Measurements from ENCODE around the gene GYS2.

GYS2 gene

DNA sequence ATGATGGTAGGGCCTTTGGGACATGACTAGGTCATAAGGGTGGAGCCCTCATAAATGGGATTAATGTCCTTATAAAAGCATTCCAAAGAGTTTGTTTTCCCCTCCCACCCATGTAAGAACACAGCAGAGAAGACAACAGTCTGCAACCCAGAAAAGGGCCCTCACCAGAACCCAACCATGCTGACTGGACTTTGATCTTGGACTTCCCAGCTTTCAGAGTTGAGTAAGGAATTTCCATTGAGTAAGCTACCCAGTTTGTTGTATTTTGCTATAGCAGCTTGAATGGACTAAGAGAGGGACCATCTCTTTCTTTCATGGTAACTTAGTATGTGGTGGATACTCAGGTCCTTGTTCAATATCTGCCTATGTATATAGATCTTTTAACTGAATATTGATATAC lies 81.5 kb downstream of the GYS2 start:
- ChIA-PET CTCF (no interaction called here), POLR2A (ENCODE audit: low non-redundant PET) (no interaction called here)
- no peak overlapping the region for H3K27ac ChIP-seq
- TF ChIP-seq, protein P1, sequence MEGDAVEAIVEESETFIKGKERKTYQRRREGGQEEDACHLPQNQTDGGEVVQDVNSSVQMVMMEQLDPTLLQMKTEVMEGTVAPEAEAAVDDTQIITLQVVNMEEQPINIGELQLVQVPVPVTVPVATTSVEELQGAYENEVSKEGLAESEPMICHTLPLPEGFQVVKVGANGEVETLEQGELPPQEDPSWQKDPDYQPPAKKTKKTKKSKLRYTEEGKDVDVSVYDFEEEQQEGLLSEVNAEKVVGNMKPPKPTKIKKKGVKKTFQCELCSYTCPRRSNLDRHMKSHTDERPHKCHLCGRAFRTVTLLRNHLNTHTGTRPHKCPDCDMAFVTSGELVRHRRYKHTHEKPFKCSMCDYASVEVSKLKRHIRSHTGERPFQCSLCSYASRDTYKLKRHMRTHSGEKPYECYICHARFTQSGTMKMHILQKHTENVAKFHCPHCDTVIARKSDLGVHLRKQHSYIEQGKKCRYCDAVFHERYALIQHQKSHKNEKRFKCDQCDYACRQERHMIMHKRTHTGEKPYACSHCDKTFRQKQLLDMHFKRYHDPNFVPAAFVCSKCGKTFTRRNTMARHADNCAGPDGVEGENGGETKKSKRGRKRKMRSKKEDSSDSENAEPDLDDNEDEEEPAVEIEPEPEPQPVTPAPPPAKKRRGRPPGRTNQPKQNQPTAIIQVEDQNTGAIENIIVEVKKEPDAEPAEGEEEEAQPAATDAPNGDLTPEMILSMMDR (conservative IDR thresholded peaks at IDR 0.05; ENCODE audit: low read depth): no peak
- no peak for DNase-seq (ENCODE audit: low spot score)

DNA sequence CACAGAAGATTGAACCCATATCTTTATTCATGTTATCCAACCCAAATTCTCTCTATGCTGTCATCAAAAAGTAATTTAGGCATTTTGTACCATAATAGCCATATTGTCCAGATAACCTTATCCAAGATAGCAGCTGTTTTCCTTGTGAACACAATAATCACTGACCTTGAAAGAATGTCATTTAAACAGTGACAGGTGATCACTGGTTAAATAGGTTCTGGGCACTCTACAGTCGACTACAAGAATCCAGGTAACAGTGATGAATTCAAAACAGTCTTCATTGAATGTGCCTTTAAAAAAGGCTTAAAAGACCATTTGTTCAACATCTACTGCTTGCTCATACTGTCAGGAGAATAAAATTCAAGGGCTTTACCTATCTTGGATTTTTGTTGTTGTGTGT lies 83.1 kb downstream of the GYS2 start:
- POLR2A ChIA-PET (ENCODE audit: low non-redundant PET): no interaction called here
- CTCF ChIA-PET: interaction anchor here (0.6 kb wide), 1 partner anchor 20 kb away, joined by 3 read pairs; no protein-coding TSS in a partner anchor
- TF ChIP-seq, protein P1 (conservative IDR thresholded peaks at IDR 0.05; ENCODE audit: low read depth): no peak
- no peak for DNase-seq (ENCODE audit: low spot score)
- no peak overlapping the region for H3K27ac ChIP-seq

DNA sequence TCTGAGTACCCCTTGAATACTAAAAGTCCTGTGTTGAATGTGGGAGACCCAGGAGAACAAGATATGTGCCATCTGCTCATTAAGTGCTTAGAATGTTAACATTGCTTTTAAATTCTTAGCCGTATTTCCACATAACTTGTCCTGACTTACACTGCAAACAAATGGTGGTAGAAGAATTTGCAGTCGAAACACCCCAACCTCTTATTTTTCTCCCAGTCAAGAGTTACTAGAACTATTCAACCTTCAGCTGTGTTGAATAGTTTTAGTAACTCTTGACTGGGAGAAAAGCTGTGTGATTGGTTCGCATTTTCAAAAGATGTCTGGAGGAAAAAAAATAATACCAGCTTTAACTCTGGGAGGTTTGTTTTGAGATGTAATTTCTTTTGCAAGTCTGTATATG lies 86.2 kb downstream of the GYS2 start:
- POLR2A ChIA-PET (ENCODE audit: low non-redundant PET): no interaction called here
- TF ChIP-seq, protein P1 (conservative IDR thresholded peaks at IDR 0.05; ENCODE audit: low read depth): no peak
- H3K27ac ChIP-seq: no peak overlapping the region
- no peak for DNase-seq (ENCODE audit: low spot score)
- CTCF ChIA-PET: no interaction called here

DNA sequence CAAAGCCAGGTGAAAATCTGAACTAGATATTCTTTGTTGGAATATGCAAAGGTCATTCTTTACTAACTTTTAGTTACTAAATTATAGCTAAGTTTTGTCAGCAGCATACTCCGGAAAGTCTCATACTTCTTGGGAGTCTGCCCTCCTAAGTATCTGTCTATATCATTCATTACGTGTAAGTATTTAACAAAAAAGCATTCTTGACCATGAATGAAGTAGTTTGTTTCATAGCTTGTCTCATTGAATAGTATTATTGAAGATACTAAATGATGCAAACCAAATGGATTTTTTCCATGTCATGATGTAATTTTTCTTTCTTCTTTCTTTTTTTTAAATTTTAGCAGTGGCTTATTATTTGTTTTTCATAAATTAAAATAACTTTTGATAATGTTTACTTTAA lies 88.4 kb downstream of the GYS2 start:
- TF ChIP-seq, protein P1 (conservative IDR thresholded peaks at IDR 0.05; ENCODE audit: low read depth): no peak
- ChIA-PET CTCF (no interaction called here), POLR2A (ENCODE audit: low non-redundant PET) (no interaction called here)
- no peak for DNase-seq (ENCODE audit: low spot score)
- no peak overlapping the region for H3K27ac ChIP-seq

DNA sequence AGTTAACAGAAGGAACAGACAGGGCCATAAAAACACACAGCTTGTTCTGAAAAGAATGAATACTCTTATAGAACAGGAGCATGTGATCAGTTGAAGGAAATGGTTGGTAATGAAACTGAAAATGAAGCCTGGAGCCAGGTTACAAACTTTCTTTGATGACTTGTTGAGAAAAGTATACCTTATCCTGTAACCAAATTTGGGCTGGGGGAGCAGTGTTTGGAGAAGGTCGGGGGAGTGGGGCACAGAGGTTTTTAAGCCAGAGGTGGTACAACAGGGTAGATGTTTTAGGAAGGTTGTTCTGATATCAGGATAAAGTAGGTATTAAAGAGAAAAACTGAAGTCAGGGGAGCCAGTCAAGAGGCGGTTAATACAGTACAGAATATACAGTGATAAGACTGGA lies 94.9 kb downstream of the GYS2 start:
- no peak for DNase-seq (ENCODE audit: low spot score)
- no peak overlapping the region for H3K27ac ChIP-seq
- POLR2A ChIA-PET (ENCODE audit: low non-redundant PET): no interaction called here
- CTCF ChIA-PET: interaction anchor here (1.0 kb wide), 1 partner anchor 13 kb away, joined by 3 read pairs; no protein-coding TSS in a partner anchor
- TF ChIP-seq, protein P1 (conservative IDR thresholded peaks at IDR 0.05; ENCODE audit: low read depth): no peak

DNA sequence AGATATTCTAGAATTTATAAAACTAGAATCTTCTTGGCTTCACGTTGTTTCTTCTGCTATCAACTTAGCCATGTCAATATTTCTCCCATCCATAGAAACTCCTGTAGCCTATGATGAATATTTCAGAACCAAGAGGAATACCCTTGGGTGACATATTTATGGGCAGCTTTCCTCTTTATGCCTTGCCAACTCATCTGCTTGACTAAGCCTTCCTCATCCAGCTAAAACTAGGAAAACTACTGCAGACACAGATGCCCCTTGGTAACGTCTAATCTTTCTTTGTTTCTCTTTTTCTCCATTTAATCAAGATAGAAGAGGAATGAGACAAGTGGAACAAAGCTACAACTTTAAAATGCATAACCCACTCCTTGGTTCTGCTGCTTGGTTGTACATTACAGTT lies 96.8 kb downstream of the GYS2 start:
- no peak for DNase-seq (ENCODE audit: low spot score)
- H3K27ac ChIP-seq: no peak overlapping the region
- ChIA-PET CTCF (interaction anchor here (0.6 kb wide), 1 partner anchor 1518 kb away, joined by 4 read pairs; no protein-coding TSS in a partner anchor), POLR2A (ENCODE audit: low non-redundant PET) (no interaction called here)
- TF ChIP-seq, protein P1 (conservative IDR thresholded peaks at IDR 0.05; ENCODE audit: low read depth): no peak

DNA sequence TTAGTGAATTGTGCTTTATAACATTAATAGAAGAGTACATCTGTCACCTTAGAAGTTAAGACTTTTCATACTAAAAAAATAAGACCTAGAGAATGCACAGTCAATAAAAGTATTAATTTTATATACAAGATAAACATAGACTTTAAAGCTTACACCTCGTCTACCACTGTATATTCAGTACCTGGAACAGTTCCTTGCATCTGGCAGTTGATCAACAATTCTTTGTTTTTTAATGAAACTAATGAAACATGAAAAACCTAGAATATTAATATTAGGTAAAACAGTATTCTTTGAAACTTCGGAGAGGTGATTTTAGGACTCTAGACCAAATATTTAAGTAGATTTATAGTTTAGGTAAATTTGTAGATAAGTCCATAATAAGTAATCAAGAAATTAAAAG lies 98.8 kb downstream of the GYS2 start:
- ChIA-PET CTCF (no interaction called here), POLR2A (ENCODE audit: low non-redundant PET) (no interaction called here)
- no peak overlapping the region for H3K27ac ChIP-seq
- no peak for DNase-seq (ENCODE audit: low spot score)
- TF ChIP-seq, protein P1 (conservative IDR thresholded peaks at IDR 0.05; ENCODE audit: low read depth): no peak
